IPS-NIHi7 (cell line): ENCODE data around the gene LZTR1.
A peak's percentile ranks its signal among the peaks of the same experiment; 100 is the strongest.
"Not testable (repeated sequence)": the region's sequence is repeated elsewhere in the genome, so short reads cannot be mapped to it uniquely, and the experiment has no call there.

ENCODE experiments used
- DNase-seq: peaks from one replicate; pipeline ENCODE4 v3.0.0; 2012; ENCODE audit warnings: mixed read lengths; ENCODE audit errors: extremely low spot score

The LZTR1 gene

GRCh38 chr22:20981787-20982562 lies at the start of gene LZTR1:
LZTR1 (plus strand) TSS chr22:20982297; CDS start chr22:20982372, 75 bp downstream.
- DNase-seq, result peak; percentile 84

- DNase-seq, result no peak
Observed at GRCh38 chr22:20933910-20934309, 48.2 kb upstream of the LZTR1 start.

GRCh38 chr22:20935049-20935448 lies 47.0 kb upstream of the LZTR1 start:
- not testable (repeated sequence) for DNase-seq

GRCh38 chr22:20935780-20936539 lies 46.1 kb upstream of the LZTR1 start:
- not testable (repeated sequence) for DNase-seq

GRCh38 chr22:20937031-20937793 lies 44.9 kb upstream of the LZTR1 start:
- DNase-seq, result no peak

- DNase-seq, result no peak
Observed at GRCh38 chr22:20937794-20938671, 44.1 kb upstream of the LZTR1 start.

- DNase-seq, result not testable (repeated sequence)
Observed at GRCh38 chr22:20939457-20940185, 42.5 kb upstream of the LZTR1 start.

- DNase-seq, result no peak
Observed at GRCh38 chr22:20940186-20940651, 41.9 kb upstream of the LZTR1 start.

- DNase-seq, result no peak
Observed at GRCh38 chr22:20940904-20941385, 41.2 kb upstream of the LZTR1 start.

GRCh38 chr22:20942203-20942902 lies 39.7 kb upstream of the LZTR1 start:
- DNase-seq, result not testable (repeated sequence)

- DNase-seq, result no peak
Observed at GRCh38 chr22:20943104-20943933, 38.8 kb upstream of the LZTR1 start.

- no peak for DNase-seq
Observed at GRCh38 chr22:20944042-20944441, 38.1 kb upstream of the LZTR1 start.

GRCh38 chr22:20945578-20945934 lies 36.5 kb upstream of the LZTR1 start:
- no peak for DNase-seq

- no peak for DNase-seq
Observed at GRCh38 chr22:20946080-20946986, 35.8 kb upstream of the LZTR1 start.

- no peak for DNase-seq
Observed at GRCh38 chr22:20946991-20947390, 35.1 kb upstream of the LZTR1 start.

GRCh38 chr22:20948450-20948849 lies 33.6 kb upstream of the LZTR1 start:
- no peak for DNase-seq

GRCh38 chr22:20948989-20949388 lies 33.1 kb upstream of the LZTR1 start:
- DNase-seq, result no peak

- DNase-seq, result no peak
Observed at GRCh38 chr22:20949698-20950183, 32.4 kb upstream of the LZTR1 start.
